Measurements from ENCODE around the gene MAPK6.

DNA sequence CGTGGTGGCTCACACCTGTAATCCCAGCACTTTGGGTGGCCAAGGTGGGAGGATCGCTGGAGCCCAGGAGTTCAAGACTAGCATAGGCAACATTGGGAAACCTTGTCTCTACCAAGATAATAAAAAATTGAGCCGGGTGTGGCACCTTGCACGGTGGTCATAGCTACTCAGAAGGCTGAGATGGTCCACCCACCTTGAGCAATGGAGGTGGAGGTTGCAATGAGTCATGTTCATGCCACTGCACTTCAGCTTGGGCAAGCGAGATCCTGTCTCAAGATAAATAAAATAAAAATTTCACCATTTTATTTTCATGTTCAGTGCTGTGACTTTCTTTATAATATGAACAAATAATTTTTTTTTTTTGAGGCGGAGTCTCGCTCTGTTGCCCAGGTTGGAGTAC is 12.5 kb downstream of the MAPK6 start:
- TF ChIP-seq TAF1 (IDR thresholded peaks at IDR 0.05; ENCODE audit: low read depth, low read length) (no peak), POLR2A (IDR thresholded peaks at IDR 0.05; ENCODE audit: low read depth, low read length) (no peak), POLR2AphosphoS5 (IDR thresholded peaks at IDR 0.05; ENCODE audit: low read depth, low read length) (no peak), SPI1 (IDR thresholded peaks at IDR 0.05; ENCODE audit: low read depth, low read length) (no peak), POU2F2 (IDR thresholded peaks at IDR 0.05; ENCODE audit: low read depth, low read length) (no peak)
